GM12874 (cell line): ENCODE results near the gene IGFN1.

Experiments
- TF ChIP-seq, protein P1 (sequence below): IDR thresholded peaks from 2 replicates; pipeline ENCODE4 v1.5.1; 2011; ENCODE audit warnings: low read depth, mild to moderate bottlenecking, control low read depth, low read length, moderate library complexity; ENCODE audit not compliant: insufficient read depth

IGFN1 gene

DNA sequence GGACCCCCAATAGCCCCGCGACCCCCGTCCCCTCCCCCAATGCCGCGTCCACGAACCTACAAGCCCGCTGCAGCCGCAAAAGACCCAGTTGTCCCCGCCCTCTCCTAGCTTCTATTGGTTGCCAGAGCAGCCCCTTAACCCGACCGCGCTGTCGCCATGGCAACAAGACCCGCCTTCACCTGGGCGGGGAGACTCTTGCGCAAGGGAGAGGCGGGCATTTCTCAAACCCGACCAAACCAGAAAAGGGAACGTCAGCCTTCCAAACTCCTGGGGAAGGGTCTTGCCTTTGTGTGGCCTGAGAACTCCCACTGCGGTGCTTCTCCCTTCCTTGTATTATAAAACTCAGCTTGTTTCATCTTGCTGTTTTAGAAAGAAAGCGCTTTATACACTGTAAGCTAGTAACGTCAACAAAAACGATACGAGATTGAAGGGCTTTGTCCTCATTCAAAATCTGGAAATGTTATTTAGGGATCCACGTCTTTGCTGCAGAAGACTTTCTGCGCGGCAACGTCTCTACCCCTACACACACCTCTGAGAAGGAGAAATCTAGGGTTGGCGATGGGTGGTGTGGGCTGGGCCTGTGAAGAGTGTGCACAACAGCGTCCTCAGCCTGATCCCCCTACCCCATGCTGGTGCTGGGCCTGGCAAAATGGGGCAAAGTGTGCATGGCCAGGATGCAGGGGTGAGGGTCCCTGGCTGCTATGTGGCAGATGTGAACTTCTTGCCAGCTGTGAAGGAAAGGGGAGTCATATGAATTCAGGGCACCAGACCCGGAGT is 36.0 kb upstream of the IGFN1 start, which contains the start of gene TMEM9:
Gene TMEM9, minus strand, starts transcription at position 86 of the 777 bp plus-strand sequence. CDS start 551 bp downstream, outside the sequence.
- TF ChIP-seq, protein P1, sequence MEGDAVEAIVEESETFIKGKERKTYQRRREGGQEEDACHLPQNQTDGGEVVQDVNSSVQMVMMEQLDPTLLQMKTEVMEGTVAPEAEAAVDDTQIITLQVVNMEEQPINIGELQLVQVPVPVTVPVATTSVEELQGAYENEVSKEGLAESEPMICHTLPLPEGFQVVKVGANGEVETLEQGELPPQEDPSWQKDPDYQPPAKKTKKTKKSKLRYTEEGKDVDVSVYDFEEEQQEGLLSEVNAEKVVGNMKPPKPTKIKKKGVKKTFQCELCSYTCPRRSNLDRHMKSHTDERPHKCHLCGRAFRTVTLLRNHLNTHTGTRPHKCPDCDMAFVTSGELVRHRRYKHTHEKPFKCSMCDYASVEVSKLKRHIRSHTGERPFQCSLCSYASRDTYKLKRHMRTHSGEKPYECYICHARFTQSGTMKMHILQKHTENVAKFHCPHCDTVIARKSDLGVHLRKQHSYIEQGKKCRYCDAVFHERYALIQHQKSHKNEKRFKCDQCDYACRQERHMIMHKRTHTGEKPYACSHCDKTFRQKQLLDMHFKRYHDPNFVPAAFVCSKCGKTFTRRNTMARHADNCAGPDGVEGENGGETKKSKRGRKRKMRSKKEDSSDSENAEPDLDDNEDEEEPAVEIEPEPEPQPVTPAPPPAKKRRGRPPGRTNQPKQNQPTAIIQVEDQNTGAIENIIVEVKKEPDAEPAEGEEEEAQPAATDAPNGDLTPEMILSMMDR, result no peak

DNA sequence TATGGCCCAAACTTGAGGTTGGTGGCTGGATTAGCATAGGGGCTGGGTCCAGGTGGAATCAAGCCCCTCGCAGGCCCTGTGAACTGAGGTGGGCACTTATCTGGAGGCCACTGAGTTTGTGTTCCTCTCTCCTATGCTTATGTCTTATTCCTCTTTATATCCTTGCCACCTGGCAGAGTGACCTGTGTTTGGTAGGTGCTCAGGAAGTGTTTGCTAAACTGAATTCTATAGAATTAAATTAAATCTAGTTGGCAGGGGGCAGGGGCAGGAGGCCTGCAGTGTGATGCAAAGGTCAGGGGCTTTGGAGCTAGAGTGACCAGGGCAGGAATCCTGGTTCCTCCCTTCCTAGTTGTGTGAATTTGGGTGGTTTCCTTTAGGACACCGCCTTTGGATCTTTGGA is 35.3 kb upstream of the IGFN1 start:
- TF ChIP-seq, protein P1, result no peak

GRCh38 chr1:201156346-201156745 is 34.3 kb upstream of the IGFN1 start:
- TF ChIP-seq, protein P1, result no peak

GRCh38 chr1:201156819-201157218 is 33.8 kb upstream of the IGFN1 start:
- TF ChIP-seq, protein P1, result no peak

DNA sequence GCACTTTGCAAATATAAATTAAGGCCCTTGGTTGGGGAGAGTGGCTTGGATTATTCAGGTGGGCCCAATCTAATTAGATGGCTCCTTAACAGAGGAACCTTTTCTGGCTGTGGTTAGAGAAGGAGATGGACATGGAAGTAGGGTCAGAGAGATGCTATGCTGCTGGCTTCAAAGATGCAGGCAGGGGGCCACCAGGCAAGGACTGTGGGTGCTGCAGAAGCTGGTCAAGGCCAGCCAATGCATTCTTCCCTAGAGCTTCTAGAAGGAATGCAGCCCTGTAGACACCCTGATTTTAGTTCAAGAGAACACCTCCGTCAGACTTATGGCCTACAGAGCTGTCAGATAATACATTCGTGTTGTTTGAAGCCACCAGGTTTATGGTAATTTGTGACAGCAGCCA is 32.7 kb upstream of the IGFN1 start:
- TF ChIP-seq, protein P1, result no peak

GRCh38 chr1:201163707-201164106 is 26.9 kb upstream of the IGFN1 start:
- TF ChIP-seq, protein P1, result no peak

- TF ChIP-seq, protein P1, result no peak
Observed at GRCh38 chr1:201164645-201165044, 26.0 kb upstream of the IGFN1 start.
